BLaER1 treated with 17β-estradiol and CSF1 and Interleukin-3, amounts not matched to agents 10 nM and 100 nM (cell line): ENCODE measurements around the gene HS6ST3.
"Not testable (repeated sequence)": the region's sequence is repeated elsewhere in the genome, so short reads cannot be mapped to it uniquely, and the experiment has no call there.

ENCODE experiments used
- H3K27ac ChIP-seq, 11 experiments: shearing (Covaris generic); formaldehyde crosslinking; 2 replicates each; pipeline ENCODE4 v1.8.1; 2022
- H3K27me3 ChIP-seq, 11 experiments: shearing (Covaris generic); formaldehyde crosslinking; 2 replicates each; pipeline ENCODE4 v1.8.1; 2022
- H3K36me3 ChIP-seq, 11 experiments: shearing (Covaris generic); formaldehyde crosslinking; 2 replicates each; pipeline ENCODE4 v1.8.1; 2022
- H3K4me1 ChIP-seq, 10 experiments: shearing (Covaris generic); formaldehyde crosslinking; 2 replicates each; pipeline ENCODE4 v1.8.1; 2022
- H3K4me2 ChIP-seq, 11 experiments: shearing (Covaris generic); formaldehyde crosslinking; 2 replicates each; pipeline ENCODE4 v1.8.1; 2022
- H3K4me3 ChIP-seq, 10 experiments: shearing (Covaris generic); formaldehyde crosslinking; 2 replicates each; pipeline ENCODE4 v1.8.1; 2022
- H3K9ac ChIP-seq, 11 experiments: shearing (Covaris generic); formaldehyde crosslinking; 2 replicates each; pipeline ENCODE4 v1.8.1; 2022
- H3K9me3 ChIP-seq, 11 experiments: shearing (Covaris generic); formaldehyde crosslinking; replicated peaks in 1 of 11; 2 replicates each; pipeline ENCODE4 v1.8.1; 2022
- H4K20me1 ChIP-seq, 11 experiments: shearing (Covaris generic); formaldehyde crosslinking; 2 replicates each; pipeline ENCODE4 v1.8.1; 2022
- Cebpa-rat ChIP-seq, 11 experiments: shearing (Covaris generic); IDR thresholded peaks; 2 replicates each; pipeline ENCODE4 v1.8.1; 2022

The HS6ST3 gene

DNA sequence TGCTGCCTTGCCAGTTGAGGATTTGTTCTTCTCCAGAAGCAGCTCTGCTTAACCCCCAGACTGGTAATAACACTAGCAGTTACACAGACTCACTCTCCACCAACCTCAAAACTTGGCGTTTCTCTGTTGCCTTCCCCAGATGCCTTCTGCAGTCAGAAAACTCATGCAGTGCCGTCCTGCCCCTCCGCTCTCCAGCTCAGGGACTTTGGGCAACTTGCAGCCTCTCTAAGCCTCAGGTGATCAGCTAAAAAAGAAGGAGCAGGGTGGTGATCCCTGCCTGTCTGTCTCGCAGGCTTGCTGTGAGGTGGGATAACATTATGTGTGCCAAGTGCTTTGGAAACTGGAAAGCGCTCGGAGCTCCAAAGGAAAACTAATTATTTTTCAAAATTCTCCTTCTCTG lies 391.6 kb downstream of the HS6ST3 start:
- no peaks in the 10 kb centered on the region for H3K36me3 ChIP-seq
- TF ChIP-seq Cebpa-rat (IDR thresholded peaks at IDR 0.05): no peak
- H3K9ac ChIP-seq: no peak overlapping the region
- H3K4me2 ChIP-seq: no peak overlapping the region
- no peaks in the 10 kb centered on the region for H3K4me1 ChIP-seq
- H3K27me3 ChIP-seq: no peaks in the 10 kb centered on the region
- H4K20me1 ChIP-seq: no peaks in the 10 kb centered on the region
- no peaks in the 10 kb centered on the region for H3K9me3 ChIP-seq
- no peak overlapping the region for H3K27ac ChIP-seq
- no peak overlapping the region for H3K4me3 ChIP-seq

DNA sequence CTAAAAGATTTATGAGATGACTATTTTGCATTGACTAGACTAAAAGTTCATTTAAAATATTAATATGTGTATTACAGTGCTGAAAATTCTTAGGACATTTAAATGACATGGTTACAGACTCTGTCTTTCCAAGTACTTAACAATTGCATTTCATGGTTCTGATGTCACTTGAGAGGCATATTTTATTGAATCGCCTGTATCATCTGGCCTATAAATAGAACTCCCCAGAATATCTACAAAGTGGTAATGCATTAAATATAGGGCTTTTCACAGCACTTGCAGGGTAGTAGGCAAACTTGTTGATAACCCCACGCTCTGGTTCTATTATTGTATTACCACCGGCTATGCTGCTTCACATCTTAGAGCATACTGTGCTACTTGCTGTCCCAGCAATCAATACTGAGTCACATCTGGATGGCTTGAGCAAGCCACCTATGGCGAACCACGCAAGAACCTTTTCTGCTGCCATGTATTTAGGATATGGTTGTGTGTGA lies 400.6 kb downstream of the HS6ST3 start:
- Histone ChIP-seq H3K9me3 (no peaks in the 10 kb centered on the region), H3K4me3 (no peak overlapping the region), H3K4me2 (no peak overlapping the region), H4K20me1 (no peaks in the 10 kb centered on the region), H3K36me3 (no peaks in the 10 kb centered on the region), H3K4me1 (no peaks in the 10 kb centered on the region), H3K27ac (no peak overlapping the region), H3K9ac (no peak overlapping the region), H3K27me3 (no peaks in the 10 kb centered on the region)
- TF ChIP-seq Cebpa-rat (IDR thresholded peaks at IDR 0.05): no peak

DNA sequence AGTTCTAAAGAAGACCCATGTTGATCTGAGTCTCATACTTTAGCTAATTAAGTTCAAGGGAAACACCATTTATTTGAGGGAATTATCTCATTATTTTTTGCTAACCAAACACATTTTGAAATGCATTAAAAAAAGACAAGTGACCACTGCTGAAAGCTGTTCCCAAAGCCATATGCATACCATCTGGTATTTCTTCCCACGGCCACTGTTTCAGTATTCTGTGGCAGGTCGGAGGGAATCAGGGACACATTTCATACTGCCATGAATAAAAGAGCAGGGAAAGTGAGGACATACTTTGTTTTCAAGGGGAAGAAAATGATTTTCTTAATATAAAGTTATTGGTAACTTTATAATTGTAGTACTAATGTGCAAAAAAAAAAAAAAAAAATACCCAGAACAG lies 401.2 kb downstream of the HS6ST3 start:
- Histone ChIP-seq H3K4me1 (no peaks in the 10 kb centered on the region), H3K4me3 (no peak overlapping the region), H3K9me3 (no peaks in the 10 kb centered on the region), H3K27ac (no peak overlapping the region), H4K20me1 (no peaks in the 10 kb centered on the region), H3K4me2 (no peak overlapping the region), H3K27me3 (no peaks in the 10 kb centered on the region), H3K9ac (no peak overlapping the region), H3K36me3 (no peaks in the 10 kb centered on the region)
- TF ChIP-seq Cebpa-rat (IDR thresholded peaks at IDR 0.05): no peak

DNA sequence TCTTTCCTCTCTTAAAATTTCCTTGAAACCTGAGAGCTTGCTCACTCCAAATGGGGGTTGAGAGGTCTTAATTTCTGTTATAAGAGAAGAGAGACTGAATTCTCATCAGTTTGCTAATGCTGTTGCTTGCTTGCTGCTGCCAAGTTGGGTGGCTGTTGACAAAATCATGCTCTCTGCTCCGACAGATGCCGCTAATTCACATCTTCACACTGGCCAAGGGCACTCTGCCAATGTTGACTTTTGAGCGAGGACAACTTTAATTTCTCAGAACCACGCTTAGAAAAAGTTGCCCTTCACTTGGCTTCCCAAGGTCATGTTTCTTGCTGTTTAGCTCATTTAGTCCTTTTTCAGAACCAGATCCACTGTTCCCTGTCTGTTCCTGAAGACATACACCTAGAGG lies 402.9 kb downstream of the HS6ST3 start:
- H3K4me2 ChIP-seq: no peak overlapping the region
- no peak overlapping the region for H3K4me3 ChIP-seq
- no peaks in the 10 kb centered on the region for H3K4me1 ChIP-seq
- no peaks in the 10 kb centered on the region for H3K36me3 ChIP-seq
- H3K27ac ChIP-seq: no peak overlapping the region
- no peak overlapping the region for H3K9ac ChIP-seq
- no peaks in the 10 kb centered on the region for H3K27me3 ChIP-seq
- H3K9me3 ChIP-seq: no peaks in the 10 kb centered on the region
- no peaks in the 10 kb centered on the region for H4K20me1 ChIP-seq
- TF ChIP-seq Cebpa-rat (IDR thresholded peaks at IDR 0.05): no peak

DNA sequence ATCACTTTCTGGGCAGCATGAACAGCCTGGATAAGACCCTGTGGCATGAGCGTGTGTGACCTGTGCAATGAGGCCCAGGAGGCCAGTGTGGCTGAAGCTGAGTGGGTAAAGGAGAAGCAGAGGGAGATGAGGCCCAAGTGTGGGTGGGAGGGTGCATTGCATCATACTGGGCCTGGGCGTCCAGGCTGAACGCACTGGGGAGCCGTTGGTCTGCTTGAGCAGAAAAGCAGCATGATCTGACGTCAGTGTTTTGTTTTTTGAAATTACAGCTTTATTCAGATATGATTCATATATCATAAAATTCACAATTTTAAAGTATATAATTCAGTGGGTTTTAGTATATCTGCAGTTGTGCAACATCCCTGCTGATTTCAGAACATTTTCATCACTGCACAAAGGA lies 409.7 kb downstream of the HS6ST3 start:
- Histone ChIP-seq H3K4me3 (no peak overlapping the region), H3K9ac (no peak overlapping the region), H3K9me3 (no peaks in the 10 kb centered on the region), H3K4me2 (no peak overlapping the region), H3K4me1 (no peaks in the 10 kb centered on the region), H3K27me3 (no peaks in the 10 kb centered on the region), H3K27ac (no peak overlapping the region), H3K36me3 (no peaks in the 10 kb centered on the region), H4K20me1 (no peaks in the 10 kb centered on the region)
- TF ChIP-seq Cebpa-rat (IDR thresholded peaks at IDR 0.05): no peak

DNA sequence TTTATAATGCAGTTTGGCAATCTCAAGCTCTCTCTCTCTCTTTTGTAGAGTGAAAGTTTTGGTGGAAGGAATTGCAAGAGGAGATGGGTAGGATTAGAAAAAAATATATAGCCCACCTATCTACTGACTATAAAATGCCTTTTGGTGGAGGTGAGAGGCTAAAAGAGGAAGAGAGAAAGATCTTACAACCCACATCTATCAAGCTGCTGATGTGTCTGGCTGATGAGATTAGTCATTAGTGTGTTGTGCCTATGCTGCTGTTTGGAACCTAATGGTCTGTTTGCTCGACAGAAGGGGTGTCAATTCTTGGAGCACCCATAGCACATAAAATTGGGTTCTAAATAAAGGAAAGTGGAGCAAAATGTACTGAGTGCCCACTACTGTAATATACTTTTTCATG lies 411.0 kb downstream of the HS6ST3 start:
- Histone ChIP-seq H3K27me3 (no peaks in the 10 kb centered on the region), H3K4me3 (no peak overlapping the region), H4K20me1 (no peaks in the 10 kb centered on the region), H3K36me3 (no peaks in the 10 kb centered on the region), H3K27ac (no peak overlapping the region), H3K4me2 (no peak overlapping the region), H3K9ac (no peak overlapping the region), H3K9me3 (no peaks in the 10 kb centered on the region), H3K4me1 (no peaks in the 10 kb centered on the region)
- TF ChIP-seq Cebpa-rat (IDR thresholded peaks at IDR 0.05): no peak

DNA sequence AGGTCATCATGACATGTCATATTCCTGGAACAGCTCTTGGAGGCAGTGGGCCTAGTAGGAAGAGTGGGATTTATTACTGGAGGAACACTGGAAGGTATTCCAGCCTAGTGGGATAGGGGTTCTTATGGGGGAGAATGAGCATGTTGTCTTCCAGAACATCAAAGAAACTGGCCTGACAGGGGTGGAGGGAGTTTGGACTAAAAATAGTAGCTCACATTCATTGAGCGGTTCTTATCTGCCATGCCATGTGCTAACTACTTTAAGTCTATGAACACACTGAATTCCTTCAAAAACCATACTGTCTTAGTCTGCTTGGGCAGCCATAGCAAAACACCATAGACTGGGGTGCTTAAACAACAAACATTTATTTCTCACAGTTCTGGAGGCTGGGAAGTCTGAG lies 413.6 kb downstream of the HS6ST3 start:
- no peak overlapping the region for H3K4me2 ChIP-seq
- no peak overlapping the region for H3K9ac ChIP-seq
- no peaks in the 10 kb centered on the region for H3K36me3 ChIP-seq
- no peaks in the 10 kb centered on the region for H4K20me1 ChIP-seq
- no peaks in the 10 kb centered on the region for H3K27me3 ChIP-seq
- H3K4me1 ChIP-seq: no peaks in the 10 kb centered on the region
- no peak overlapping the region for H3K4me3 ChIP-seq
- H3K27ac ChIP-seq: no peak overlapping the region
- H3K9me3 ChIP-seq: no peaks in the 10 kb centered on the region
- TF ChIP-seq Cebpa-rat (IDR thresholded peaks at IDR 0.05): no peak

DNA sequence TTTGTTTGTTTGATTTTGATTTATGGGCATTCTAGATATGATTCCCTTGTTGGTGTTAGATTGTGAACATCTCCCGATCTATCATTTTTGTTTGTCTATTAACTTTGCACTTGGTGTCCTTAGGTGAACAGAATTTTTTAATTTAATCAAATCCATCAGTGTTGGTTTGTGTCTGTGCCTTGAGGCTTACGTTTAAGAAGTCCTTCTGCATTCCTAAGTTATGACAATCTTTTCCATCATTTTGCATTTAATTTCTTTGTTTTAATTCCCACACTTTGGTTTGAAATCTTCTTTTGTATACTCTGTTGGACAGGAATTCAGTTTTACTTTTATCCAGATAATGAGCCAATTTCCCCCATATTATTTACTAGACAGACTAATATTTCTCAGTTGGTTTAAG lies 421.7 kb downstream of the HS6ST3 start:
- Histone ChIP-seq H3K27me3 (no peaks in the 10 kb centered on the region), H3K36me3 (no peaks in the 10 kb centered on the region), H4K20me1 (no peaks in the 10 kb centered on the region), H3K9me3 (no peaks in the 10 kb centered on the region), H3K27ac (no peak overlapping the region), H3K4me2 (no peak overlapping the region), H3K9ac (no peak overlapping the region), H3K4me1 (no peaks in the 10 kb centered on the region), H3K4me3 (no peak overlapping the region)
- TF ChIP-seq Cebpa-rat (IDR thresholded peaks at IDR 0.05): no peak

DNA sequence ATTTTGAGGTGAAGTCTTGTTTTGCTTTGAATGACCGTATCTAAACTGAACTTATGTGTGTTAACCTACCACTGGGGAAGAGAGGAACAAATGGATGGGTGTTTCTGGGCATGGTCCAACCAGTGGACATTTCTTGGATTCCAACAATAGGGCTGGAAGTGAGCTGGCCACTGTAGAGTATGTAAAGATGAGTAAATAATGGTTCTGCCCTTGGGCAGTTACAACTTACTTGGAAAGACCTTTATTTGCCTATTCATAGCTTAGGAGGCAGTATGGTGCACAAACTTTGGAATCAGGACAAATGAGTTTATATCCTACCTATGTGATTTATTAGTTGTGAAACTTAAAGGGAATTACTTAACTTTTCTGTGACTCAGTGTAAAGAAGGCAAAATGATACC lies 429.5 kb downstream of the HS6ST3 start:
- Histone ChIP-seq H3K36me3 (no peaks in the 10 kb centered on the region), H4K20me1 (no peaks in the 10 kb centered on the region), H3K4me3 (no peak overlapping the region), H3K4me2 (no peak overlapping the region), H3K27ac (no peak overlapping the region), H3K9me3 (no peaks in the 10 kb centered on the region), H3K27me3 (no peaks in the 10 kb centered on the region), H3K4me1 (no peaks in the 10 kb centered on the region), H3K9ac (no peak overlapping the region)
- TF ChIP-seq Cebpa-rat (IDR thresholded peaks at IDR 0.05): no peak

DNA sequence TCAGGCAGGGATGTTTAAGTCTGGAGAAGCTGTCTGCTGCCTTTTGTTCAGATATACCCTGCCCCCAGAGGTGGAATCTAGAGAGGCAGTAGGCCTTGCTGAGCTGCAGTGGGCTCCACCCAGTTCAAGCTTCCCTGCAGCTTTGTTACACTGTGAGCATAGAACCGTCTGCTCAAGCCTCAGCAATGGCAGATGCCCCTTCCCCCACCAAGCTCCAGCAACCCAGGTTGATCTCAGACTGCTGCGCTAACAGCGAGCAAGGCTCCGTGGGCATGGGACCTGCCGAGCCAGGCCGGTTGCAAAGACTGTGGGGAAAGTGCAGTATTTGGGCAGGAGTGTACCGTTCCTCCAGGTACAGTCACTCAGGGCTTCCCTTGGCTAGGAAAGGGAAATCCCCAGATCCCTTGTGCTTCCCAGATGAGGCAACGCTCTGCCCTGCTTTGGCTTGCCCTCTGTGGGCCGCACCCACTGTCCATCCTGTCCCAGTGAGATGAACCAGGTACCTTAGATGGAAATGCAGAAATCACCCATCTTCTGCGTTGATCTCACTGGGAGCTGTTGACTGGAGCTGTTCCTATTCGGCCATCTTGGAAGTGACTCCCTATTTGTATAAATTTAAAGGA lies 434.6 kb downstream of the HS6ST3 start:
- H3K4me2 ChIP-seq, H3K27ac ChIP-seq, H3K9ac ChIP-seq, H3K27me3 ChIP-seq, H4K20me1 ChIP-seq, H3K4me1 ChIP-seq, H3K9me3 ChIP-seq, H3K36me3 ChIP-seq, H3K4me3 ChIP-seq: not testable (repeated sequence)
